Right lobe of liver (tissue), 6 donors: Measurements from ENCODE around the gene FSTL5. TPM values are rescaled to one million over a fixed set of nuclear protein-coding genes. Genes with fewer than 3 reads are reported as not detected.

Source experiments
- ATAC-seq, 4 donors: fragments of 200-7000 bp; cut with Tn5 transposase; one replicate each; pipeline ENCODE4 v1.9.1; 2020; ENCODE audit warnings: mild to moderate bottlenecking in 4 of 4, moderate library complexity in 4 of 4
- DNase-seq, 3 donors: peaks; one replicate each; pipeline ENCODE4 v3.0.0-alpha.2; 2020
- H3K27ac ChIP-seq, 3 donors: fragments of 200-600 bp; one replicate each; pipeline ENCODE4 v1.8.0; 2022
- H3K27me3 ChIP-seq, 2 donors: fragments of 200-600 bp; one replicate each; pipeline ENCODE4 v1.8.0; 2022
- H3K36me3 ChIP-seq, 4 donors: fragments of 200-600 bp; sonication (generic) in 1 of 4; one replicate each; pipeline versions ENCODE4 v1.5.1 to v1.8.0; 2017 to 2022; ENCODE audit warnings: control low read depth in 1 of 4
- H3K4me1 ChIP-seq, 4 donors: fragments of 200-600 bp; sonication (generic) in 1 of 4; one replicate each; pipeline versions ENCODE4 v1.5.1 to v1.8.0; 2017 to 2022; ENCODE audit warnings: control low read depth in 1 of 4
- H3K4me3 ChIP-seq, 3 donors: fragments of 200-600 bp; one replicate each; pipeline ENCODE4 v1.8.0; 2022
- H3K9me3 ChIP-seq, 4 donors: fragments of 200-600 bp; sonication (generic) in 1 of 4; one replicate each; pipeline versions ENCODE4 v1.5.1 to v1.8.0; 2017 to 2022; ENCODE audit warnings: control low read depth in 1 of 4
- POLR2A ChIP-seq: fragments of 450-650 bp; IDR thresholded peaks from one replicate; pipeline ENCODE4 v1.6.1; 2017; ENCODE audit warnings: antibody characterized with exemption, mild to moderate bottlenecking
- WGBS: methylation state at CpG from one replicate; pipeline ENCODE4 v1.1.6; 2018; ENCODE audit warnings: low coverage, low lambda C conversion rate; ENCODE audit not compliant: insufficient coverage; ENCODE audit errors: missing lambda C conversion rate; 5-methylcytosine and 5-hydroxymethylcytosine counted together
- intact Hi-C, 2 donors: fragments of 100-400 bp; cut with DNase I; formaldehyde crosslinking; loops; one replicate each; pipeline versions ENCODE4 v1.11.2 to v1.14.1; 2022
- total RNA-seq, 6 experiments: library from RNA; depleted of rRNA in 2 of 6; stranded (reverse); fragments of >200 nt in 2 of 6; fragmentation: NEBNext Ultra II Directional in 3 of 6; extraction: Animal tissue kit (Norgen Biotek cat#: 25700) in 3 of 6; gene quantifications; one replicate each; pipeline versions ENCODE4 v1.1.0 to v1.2.4, GENCODE V29; 2016 to 2023
- TF ChIP-seq, protein P1 (sequence below), 4 donors: fragments of 200-600 bp in 3 of 4; fragments of 450-650 bp in 1 of 4; IDR thresholded peaks; one replicate each; pipeline versions ENCODE4 v1.5.1 to v1.8.0; 2016 to 2022; ENCODE audit warnings: antibody characterized with exemption in 4 of 4, mild to moderate bottlenecking in 2 of 4
- donor health status: DM: no; HTN: yes; CAD: no.
- donor health status: DM: no; HTN: no; CAD: no.
- donor health status: DM: no; HTN: no; CAD: no.
- donor health status: DM: no; HTN: yes; CAD: no.
- donor health status: DM: no; HTN: yes; CAD: no.

Gene FSTL5
- total RNA-seq, 6 experiments from 2014 or later, result 0.12 to 0.95 TPM; not detected in 4

DNA sequence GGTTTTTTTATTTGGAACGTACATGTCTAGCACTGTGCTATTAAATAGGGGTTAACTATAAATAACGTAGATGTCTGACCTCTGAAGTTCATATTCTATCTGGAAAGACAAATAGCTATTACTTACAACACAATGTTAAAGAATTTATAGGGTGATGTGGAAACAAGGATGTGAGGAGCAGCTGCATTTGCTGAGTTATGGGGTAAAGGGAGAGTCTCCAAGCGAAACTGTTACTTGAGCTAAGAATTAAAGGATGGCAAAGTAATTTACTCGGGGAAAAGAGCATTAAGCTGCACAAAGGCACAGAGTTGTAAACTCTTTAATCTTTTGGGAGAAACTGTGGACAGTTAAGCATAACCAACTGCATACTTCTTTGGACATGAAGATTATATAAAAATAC, 117.7 kb downstream of the FSTL5 start:
- Histone ChIP-seq H3K4me3 (no peak overlapping the region), H3K36me3 (no peaks in the 10 kb centered on the region), H3K27ac (no peak overlapping the region), H3K27me3 (no peaks in the 10 kb centered on the region), H3K4me1 (no peaks in the 10 kb centered on the region), H3K9me3 (no peaks in the 10 kb centered on the region)
- DNase-seq, result no peak
- intact Hi-C loops, result no loop called here
- WGBS, result 30% methylated on average over 4 of the region's 4 CpGs
- TF ChIP-seq, protein P1, sequence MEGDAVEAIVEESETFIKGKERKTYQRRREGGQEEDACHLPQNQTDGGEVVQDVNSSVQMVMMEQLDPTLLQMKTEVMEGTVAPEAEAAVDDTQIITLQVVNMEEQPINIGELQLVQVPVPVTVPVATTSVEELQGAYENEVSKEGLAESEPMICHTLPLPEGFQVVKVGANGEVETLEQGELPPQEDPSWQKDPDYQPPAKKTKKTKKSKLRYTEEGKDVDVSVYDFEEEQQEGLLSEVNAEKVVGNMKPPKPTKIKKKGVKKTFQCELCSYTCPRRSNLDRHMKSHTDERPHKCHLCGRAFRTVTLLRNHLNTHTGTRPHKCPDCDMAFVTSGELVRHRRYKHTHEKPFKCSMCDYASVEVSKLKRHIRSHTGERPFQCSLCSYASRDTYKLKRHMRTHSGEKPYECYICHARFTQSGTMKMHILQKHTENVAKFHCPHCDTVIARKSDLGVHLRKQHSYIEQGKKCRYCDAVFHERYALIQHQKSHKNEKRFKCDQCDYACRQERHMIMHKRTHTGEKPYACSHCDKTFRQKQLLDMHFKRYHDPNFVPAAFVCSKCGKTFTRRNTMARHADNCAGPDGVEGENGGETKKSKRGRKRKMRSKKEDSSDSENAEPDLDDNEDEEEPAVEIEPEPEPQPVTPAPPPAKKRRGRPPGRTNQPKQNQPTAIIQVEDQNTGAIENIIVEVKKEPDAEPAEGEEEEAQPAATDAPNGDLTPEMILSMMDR (IDR thresholded peaks at IDR 0.05), result no peak
- no peak for TF ChIP-seq POLR2A
- no peak for ATAC-seq

DNA sequence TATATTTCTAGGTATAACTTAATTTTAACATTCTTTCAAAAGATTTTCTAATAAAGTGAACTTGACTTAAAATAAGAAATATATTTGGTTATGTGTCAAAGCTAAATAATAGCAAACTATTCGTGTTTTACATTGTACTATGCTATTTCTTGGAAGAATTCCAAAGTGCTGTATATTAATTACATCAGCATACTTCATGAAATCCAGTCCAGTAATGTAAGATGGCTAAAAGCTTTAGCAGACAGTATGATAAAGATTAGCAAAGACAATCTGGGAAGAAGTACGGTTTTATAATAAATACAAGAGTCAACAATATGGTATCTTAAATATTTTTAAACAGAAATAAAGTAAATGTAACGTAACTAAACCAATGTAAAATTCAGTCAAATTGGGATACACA, 125.7 kb downstream of the FSTL5 start:
- ATAC-seq (no peak), DNase-seq (no peak)
- H3K36me3 ChIP-seq, result no peaks in the 10 kb centered on the region
- TF ChIP-seq, protein P1 (IDR thresholded peaks at IDR 0.05), result no peak
- no peak for TF ChIP-seq POLR2A
- H3K4me1 ChIP-seq, result no peaks in the 10 kb centered on the region
- H3K27ac ChIP-seq, result no peak overlapping the region
- no peaks in the 10 kb centered on the region for H3K9me3 ChIP-seq
- WGBS, result 30% methylated on average over 3 of the region's 3 CpGs
- no peaks in the 10 kb centered on the region for H3K27me3 ChIP-seq
- no peak overlapping the region for H3K4me3 ChIP-seq
- intact Hi-C loops, result no loop called here

DNA sequence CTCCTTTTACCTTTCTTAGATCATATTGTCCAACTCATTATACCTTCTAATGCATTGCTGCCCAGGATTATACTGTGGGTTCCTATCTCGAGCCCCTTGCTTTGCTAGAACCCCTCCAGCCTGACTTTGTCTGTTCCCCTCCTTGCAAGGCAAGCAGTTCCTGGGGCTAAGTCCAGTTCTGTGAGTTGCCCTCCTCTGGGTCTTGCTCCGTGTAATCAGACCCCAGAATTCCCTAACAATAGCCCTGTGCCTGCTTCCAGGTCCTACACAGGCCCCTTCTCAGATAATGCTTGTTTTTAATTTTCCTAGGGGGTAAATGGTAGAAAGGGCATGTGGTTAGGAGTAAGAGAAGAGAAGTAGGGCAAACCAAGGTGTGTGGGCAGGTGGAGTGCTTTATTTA, 145.9 kb downstream of the FSTL5 start:
- Histone ChIP-seq H3K4me3 (no peak overlapping the region), H3K27me3 (no peaks in the 10 kb centered on the region), H3K4me1 (no peaks in the 10 kb centered on the region), H3K9me3 (no peaks in the 10 kb centered on the region), H3K36me3 (no peaks in the 10 kb centered on the region), H3K27ac (no peak overlapping the region)
- no peak for TF ChIP-seq POLR2A
- TF ChIP-seq, protein P1 (IDR thresholded peaks at IDR 0.05), result no peak
- ATAC-seq, result no peak
- no peak for DNase-seq
- 20% methylated on average over 2 of the region's 2 CpGs for WGBS
- intact Hi-C loops, result no loop called here

DNA sequence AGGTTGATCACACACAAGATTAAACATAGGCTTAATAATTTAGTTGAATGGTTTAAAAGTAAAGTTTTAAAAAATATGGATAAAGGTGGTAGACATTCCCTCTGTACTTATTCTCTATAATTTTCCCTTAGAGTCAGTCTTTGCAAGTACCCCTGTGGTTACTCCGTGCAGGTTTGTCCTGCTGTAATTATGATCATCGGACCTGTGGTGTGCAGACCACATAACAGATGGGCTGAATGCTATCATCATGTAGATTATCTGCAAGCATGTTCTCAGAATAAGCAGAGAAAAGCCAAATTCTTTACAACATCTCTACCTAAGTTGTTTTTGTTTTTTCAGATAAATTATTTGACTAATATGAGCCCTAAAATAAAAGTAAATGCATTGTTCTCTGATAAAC, 146.8 kb downstream of the FSTL5 start:
- H3K4me3 ChIP-seq, result no peak overlapping the region
- DNase-seq (no peak), ATAC-seq (no peak)
- TF ChIP-seq, protein P1 (IDR thresholded peaks at IDR 0.05), result no peak
- TF ChIP-seq POLR2A, result no peak
- H3K27ac ChIP-seq, result no peak overlapping the region
- no peaks in the 10 kb centered on the region for H3K36me3 ChIP-seq
- intact Hi-C loops, result no loop called here
- whole genome bisulfite sequencing, result 48% methylated on average over 2 of the region's 2 CpGs
- no peaks in the 10 kb centered on the region for H3K9me3 ChIP-seq
- H3K27me3 ChIP-seq, result no peaks in the 10 kb centered on the region
- no peaks in the 10 kb centered on the region for H3K4me1 ChIP-seq

DNA sequence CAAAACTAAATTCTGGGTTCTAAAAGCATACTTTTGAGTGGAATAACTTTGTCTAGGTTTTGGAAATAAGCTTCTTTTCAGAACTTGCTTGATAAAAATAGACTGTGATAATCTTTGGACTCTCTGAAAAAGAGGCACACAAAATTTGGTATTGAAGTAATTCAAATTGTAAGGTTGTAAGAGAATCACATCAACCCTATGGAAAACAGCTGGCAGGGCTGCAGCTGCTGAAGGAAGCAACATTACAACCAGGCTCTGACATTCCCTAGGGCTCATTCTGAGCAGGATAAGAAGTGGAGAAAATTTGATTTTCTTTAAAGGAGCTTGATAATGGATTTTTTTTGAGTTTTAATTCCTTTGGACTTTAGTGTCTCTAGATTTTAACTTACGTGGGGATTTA, 147.6 kb downstream of the FSTL5 start:
- intact Hi-C loops, result no loop called here
- no peaks in the 10 kb centered on the region for H3K4me1 ChIP-seq
- H3K9me3 ChIP-seq, result no peaks in the 10 kb centered on the region
- no peaks in the 10 kb centered on the region for H3K27me3 ChIP-seq
- WGBS, result 0% methylated on average over 1 of the region's 1 CpG
- no peak for TF ChIP-seq POLR2A
- TF ChIP-seq, protein P1 (IDR thresholded peaks at IDR 0.05), result no peak
- no peak overlapping the region for H3K27ac ChIP-seq
- H3K36me3 ChIP-seq, result no peaks in the 10 kb centered on the region
- H3K4me3 ChIP-seq, result no peak overlapping the region
- ATAC-seq (no peak), DNase-seq (no peak)
